HepG2 (cell line): Measurements from ENCODE around the gene KCTD19. TPM values are rescaled to one million over a fixed set of nuclear protein-coding genes. Genes with fewer than 3 reads are reported as not detected.
A peak's percentile ranks its signal among the peaks of the same experiment; 100 is the strongest.

Source experiments
- BCL3 ChIP-seq: sonication (generic); formaldehyde crosslinking; IDR thresholded peaks from 2 replicates; pipeline ENCODE4 v1.5.1; 2020; ENCODE audit warnings: mild to moderate bottlenecking, missing genetic modification reagents, moderate library complexity
- BORCS8-MEF2B ChIP-seq: sonication (generic); formaldehyde crosslinking; IDR thresholded peaks from 2 replicates; pipeline ENCODE4 v1.8.0; 2022; ENCODE audit warnings: mild to moderate bottlenecking, missing genetic modification reagents
- CBFB ChIP-seq: sonication (generic); formaldehyde crosslinking; IDR thresholded peaks from 2 replicates; pipeline ENCODE4 v1.4.0; 2020; ENCODE audit warnings: missing genetic modification reagents
- CENPX ChIP-seq: sonication (generic); formaldehyde crosslinking; IDR thresholded peaks from 2 replicates; pipeline ENCODE4 v1.9.0; 2021; ENCODE audit warnings: mild to moderate bottlenecking, missing genetic modification reagents, moderate library complexity
- E2F2 ChIP-seq: sonication (generic); formaldehyde crosslinking; IDR thresholded peaks from 2 replicates; pipeline ENCODE4 v1.4.0; 2020; ENCODE audit warnings: missing genetic modification reagents, borderline replicate concordance
- GABPB1 ChIP-seq: IDR thresholded peaks from 2 replicates; pipeline ENCODE4 v1.6.1; 2016; ENCODE audit warnings: mild to moderate bottlenecking, missing genetic modification reagents, moderate library complexity, missing compliant biosample characterization
- HDAC6 ChIP-seq: fragments of 200-600 bp; sonication (generic); IDR thresholded peaks from 2 replicates; pipeline ENCODE4 v1.7.0; 2017; ENCODE audit warnings: mild to moderate bottlenecking, antibody characterized with exemption, low read length, low read depth
- LBX2 ChIP-seq: sonication (generic); formaldehyde crosslinking; IDR thresholded peaks from 2 replicates; pipeline ENCODE4 v1.5.0; 2020; ENCODE audit warnings: missing genetic modification reagents, mild to moderate bottlenecking, borderline replicate concordance
- MAF1 ChIP-seq: sonication (generic); formaldehyde crosslinking; IDR thresholded peaks from 2 replicates; pipeline ENCODE4 v1.5.0; 2020; ENCODE audit warnings: missing genetic modification reagents, borderline replicate concordance
- MZF1 ChIP-seq: sonication (generic); formaldehyde crosslinking; IDR thresholded peaks from 2 replicates; pipeline ENCODE4 v1.8.1; 2023; ENCODE audit warnings: mild to moderate bottlenecking, missing genetic modification reagents, borderline replicate concordance
- PHF20 ChIP-seq: sonication (generic); formaldehyde crosslinking; IDR thresholded peaks from 2 replicates; pipeline ENCODE4 v1.5.0; 2020; ENCODE audit warnings: mild to moderate bottlenecking, missing genetic modification reagents
- RCOR2 ChIP-seq: IDR thresholded peaks from 2 replicates; pipeline ENCODE4 v1.6.1; 2016; ENCODE audit warnings: missing biosample characterization, missing genetic modification reagents
- REPIN1 ChIP-seq: sonication (generic); formaldehyde crosslinking; IDR thresholded peaks from 2 replicates; pipeline ENCODE4 v1.8.0; 2022; ENCODE audit warnings: missing genetic modification reagents, low read depth, mild to moderate bottlenecking, borderline replicate concordance
- SYNCRIP ChIP-seq: fragments of 200-400 bp; formaldehyde crosslinking; IDR thresholded peaks from 2 replicates; pipeline ENCODE4 v1.6.1; 2018; ENCODE audit warnings: mild to moderate bottlenecking, low read depth, low read length; ENCODE audit not compliant: insufficient read depth
- THAP7 ChIP-seq: sonication (generic); formaldehyde crosslinking; IDR thresholded peaks from 2 replicates; pipeline ENCODE4 v1.8.1; 2023; ENCODE audit warnings: mild to moderate bottlenecking, missing genetic modification reagents
- ZNF121 ChIP-seq: sonication (generic); formaldehyde crosslinking; IDR thresholded peaks from 2 replicates; pipeline ENCODE4 v1.5.0; 2020; ENCODE audit warnings: mild to moderate bottlenecking, missing genetic modification reagents
- ZNF451 ChIP-seq: sonication (generic); formaldehyde crosslinking; IDR thresholded peaks from 2 replicates; pipeline ENCODE4 v1.5.0; 2020; ENCODE audit warnings: mild to moderate bottlenecking, missing genetic modification reagents
- ZNF773 ChIP-seq: sonication (generic); formaldehyde crosslinking; IDR thresholded peaks from 2 replicates; pipeline ENCODE4 v1.4.0; 2020; ENCODE audit warnings: missing genetic modification reagents, borderline replicate concordance
- ZNF776 ChIP-seq: sonication (generic); formaldehyde crosslinking; IDR thresholded peaks from 2 replicates; pipeline ENCODE4 v1.4.0; 2020; ENCODE audit warnings: mild to moderate bottlenecking, missing genetic modification reagents
- ZNF782 ChIP-seq: sonication (generic); formaldehyde crosslinking; IDR thresholded peaks from 2 replicates; pipeline ENCODE4 v1.4.0; 2020; ENCODE audit warnings: missing genetic modification reagents, mild to moderate bottlenecking, borderline replicate concordance
- ZUFSP ChIP-seq: sonication (generic); formaldehyde crosslinking; IDR thresholded peaks from 2 replicates; pipeline ENCODE4 v1.9.0; 2021; ENCODE audit warnings: missing genetic modification reagents, mild to moderate bottlenecking, borderline replicate concordance
- polyA plus RNA-seq, 8 experiments: library from polyadenylated mRNA; depleted of rRNA in 3 of 8; stranded (reverse) in 7 of 8; unstranded in 1 of 8; fragments of >200 nt; fragmentation: Illumina TruSeq in 4 of 8; extraction: Trizol in 4 of 8; gene quantifications; 2 replicates each; pipeline versions ENCODE4 v1.2.1 to v1.2.3, GENCODE V29; 2011 to 2016; ENCODE audit warnings: low read depth in 4 of 8, missing spikeins in 1 of 8, mixed read lengths in 1 of 8; ENCODE audit not compliant: insufficient read depth in 1 of 8
- total RNA-seq, 5 experiments: library from RNA; depleted of rRNA; stranded (reverse); fragments of >200 nt; fragmentation: Illumina TruSeq; extraction: Trizol; gene quantifications; 2 replicates each; pipeline ENCODE4 v1.2.3, GENCODE V29; 2016; ENCODE audit warnings: low read depth in 1 of 5

Gene KCTD19
- total and polyA plus RNA-seq, 2 of the 13 experiments (the other 11 are each of a cell fraction or from before 2014, with no cell fraction given), result not detected

- TF ChIP-seq HDAC6 (no peak), BCL3 (CRISPR knock-in tag) (peak; percentile 78; the same call in 1 of the 2 replicates), GABPB1 (CRISPR knock-in tag) (peak; percentile 82; the same call in 1 of the 2 replicates), MZF1 (CRISPR knock-in tag) (no peak), ZUFSP (no peak), RCOR2 (CRISPR knock-in tag) (0 out of 2 replicates have a peak, but pooled peaks have one; percentile 27), ZNF451 (CRISPR knock-in tag) (peak; percentile 73), MAF1 (CRISPR knock-in tag) (no peak), E2F2 (no peak), ZNF776 (CRISPR knock-in tag) (no peak; the same call in 1 of the 2 replicates), ZNF782 (no peak; the same call in 1 of the 2 replicates), ZNF773 (CRISPR knock-in tag) (no peak; the same call in 1 of the 2 replicates), ZNF121 (CRISPR knock-in tag) (no peak), CBFB (CRISPR knock-in tag) (peak; percentile 77; the same call in 1 of the 2 replicates), SYNCRIP (no peak), REPIN1 (CRISPR knock-in tag) (peak; percentile 85; the same call in 1 of the 2 replicates), PHF20 (no peak), CENPX (CRISPR knock-in tag) (no peak), THAP7 (no peak), BORCS8-MEF2B (CRISPR knock-in tag) (peak; percentile 92), LBX2 (CRISPR knock-in tag) (peak; percentile 62; the same call in 1 of the 2 replicates)
Observed at GRCh38 chr16:67247192-67248072, 79.1 kb downstream of the KCTD19 start, which contains the start of gene FHOD1 (continued).
